ENCODE data around the gene GNB5.

Gene GNB5

DNA sequence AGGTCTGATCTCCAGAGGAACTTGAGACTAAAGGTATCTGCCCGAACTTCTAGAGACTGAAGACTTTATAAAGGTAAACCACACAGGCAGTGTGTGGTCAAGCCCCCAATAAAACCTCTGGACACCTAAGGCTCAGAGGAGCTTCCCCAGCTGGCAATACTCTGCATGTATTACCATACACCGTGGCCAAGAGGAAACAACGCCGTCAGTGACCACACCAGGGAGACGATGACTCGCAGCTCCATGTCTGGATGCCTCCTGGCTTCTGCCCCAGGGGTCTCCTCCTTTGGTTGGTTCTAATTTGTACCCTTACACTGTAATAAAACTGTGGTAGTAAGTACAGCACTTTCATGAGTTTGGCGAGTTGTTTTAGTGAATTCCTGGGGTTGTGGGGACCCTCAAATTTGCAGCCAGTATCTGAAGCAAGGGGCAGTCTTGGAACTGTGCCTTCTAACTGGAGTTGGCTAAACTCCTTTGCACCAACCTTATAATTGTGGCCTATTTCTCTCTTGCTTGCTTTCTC, 46.5 kb downstream of the GNB5 start:
- DNase-seq (ENCODE audit: low spot score), result peak; percentile 31
- H3K27ac ChIP-seq, result peak overlapping the region; percentile 46
- CTCF ChIA-PET, result no interaction called here
- POLR2A ChIA-PET (ENCODE audit: low non-redundant PET), result no interaction called here
- TF ChIP-seq, protein P1, sequence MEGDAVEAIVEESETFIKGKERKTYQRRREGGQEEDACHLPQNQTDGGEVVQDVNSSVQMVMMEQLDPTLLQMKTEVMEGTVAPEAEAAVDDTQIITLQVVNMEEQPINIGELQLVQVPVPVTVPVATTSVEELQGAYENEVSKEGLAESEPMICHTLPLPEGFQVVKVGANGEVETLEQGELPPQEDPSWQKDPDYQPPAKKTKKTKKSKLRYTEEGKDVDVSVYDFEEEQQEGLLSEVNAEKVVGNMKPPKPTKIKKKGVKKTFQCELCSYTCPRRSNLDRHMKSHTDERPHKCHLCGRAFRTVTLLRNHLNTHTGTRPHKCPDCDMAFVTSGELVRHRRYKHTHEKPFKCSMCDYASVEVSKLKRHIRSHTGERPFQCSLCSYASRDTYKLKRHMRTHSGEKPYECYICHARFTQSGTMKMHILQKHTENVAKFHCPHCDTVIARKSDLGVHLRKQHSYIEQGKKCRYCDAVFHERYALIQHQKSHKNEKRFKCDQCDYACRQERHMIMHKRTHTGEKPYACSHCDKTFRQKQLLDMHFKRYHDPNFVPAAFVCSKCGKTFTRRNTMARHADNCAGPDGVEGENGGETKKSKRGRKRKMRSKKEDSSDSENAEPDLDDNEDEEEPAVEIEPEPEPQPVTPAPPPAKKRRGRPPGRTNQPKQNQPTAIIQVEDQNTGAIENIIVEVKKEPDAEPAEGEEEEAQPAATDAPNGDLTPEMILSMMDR (conservative IDR thresholded peaks at IDR 0.05; ENCODE audit: low read depth), result no peak

DNA sequence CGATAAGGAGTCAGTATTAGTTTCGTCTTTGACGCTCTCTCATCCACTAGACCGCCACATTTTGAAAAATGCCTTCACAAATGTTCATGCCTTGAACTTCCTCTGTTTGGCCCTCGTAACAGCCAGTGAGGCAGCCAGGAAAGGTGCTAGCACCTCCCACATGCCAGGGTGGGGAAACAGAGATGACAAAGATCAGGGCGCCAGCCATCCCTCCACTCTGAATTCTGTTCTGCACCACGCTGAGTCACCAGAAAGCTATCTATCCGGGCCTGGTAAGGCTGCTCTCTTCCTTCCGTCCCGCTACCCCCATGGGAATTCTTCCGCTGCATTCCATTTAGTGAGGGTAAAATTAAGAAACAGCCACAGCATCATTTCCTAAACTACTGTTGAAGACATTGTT, 47.3 kb downstream of the GNB5 start:
- peak overlapping the region; percentile 40; the same call in 1 of the 2 replicates for H3K27ac ChIP-seq
- POLR2A ChIA-PET (ENCODE audit: low non-redundant PET), result no interaction called here
- DNase-seq (ENCODE audit: low spot score), result peak; percentile 74
- TF ChIP-seq, protein P1 (conservative IDR thresholded peaks at IDR 0.05; ENCODE audit: low read depth), result no peak
- CTCF ChIA-PET, result no interaction called here

DNA sequence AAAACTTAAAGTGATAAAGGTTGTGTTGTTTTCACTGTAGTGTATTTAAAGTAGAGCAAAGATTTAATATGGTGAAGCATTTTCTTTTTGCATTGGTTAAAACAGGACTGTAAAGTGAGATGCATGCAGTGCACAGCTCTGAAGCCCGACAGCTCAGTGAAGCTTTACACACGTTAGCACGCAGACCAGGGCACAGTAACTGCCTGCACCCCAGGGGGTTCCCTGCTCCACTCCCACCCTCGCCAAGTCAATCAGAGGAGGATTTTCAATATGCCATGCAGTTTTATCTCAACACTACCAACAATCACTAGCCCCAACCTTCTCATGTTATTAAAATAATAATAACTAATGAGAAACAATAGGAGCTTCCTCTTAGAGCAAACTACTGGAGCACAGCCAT, 50.5 kb downstream of the GNB5 start:
- TF ChIP-seq, protein P1 (conservative IDR thresholded peaks at IDR 0.05; ENCODE audit: low read depth), result no peak
- DNase-seq (ENCODE audit: low spot score), result no peak
- peak overlapping the region; percentile 74 for H3K27ac ChIP-seq
- POLR2A ChIA-PET (ENCODE audit: low non-redundant PET), result no interaction called here
- CTCF ChIA-PET, result interaction anchor here (0.6 kb wide), 2 partner anchors 105 to 357 kb away, joined by 3 read pairs; no protein-coding TSS in a partner anchor

DNA sequence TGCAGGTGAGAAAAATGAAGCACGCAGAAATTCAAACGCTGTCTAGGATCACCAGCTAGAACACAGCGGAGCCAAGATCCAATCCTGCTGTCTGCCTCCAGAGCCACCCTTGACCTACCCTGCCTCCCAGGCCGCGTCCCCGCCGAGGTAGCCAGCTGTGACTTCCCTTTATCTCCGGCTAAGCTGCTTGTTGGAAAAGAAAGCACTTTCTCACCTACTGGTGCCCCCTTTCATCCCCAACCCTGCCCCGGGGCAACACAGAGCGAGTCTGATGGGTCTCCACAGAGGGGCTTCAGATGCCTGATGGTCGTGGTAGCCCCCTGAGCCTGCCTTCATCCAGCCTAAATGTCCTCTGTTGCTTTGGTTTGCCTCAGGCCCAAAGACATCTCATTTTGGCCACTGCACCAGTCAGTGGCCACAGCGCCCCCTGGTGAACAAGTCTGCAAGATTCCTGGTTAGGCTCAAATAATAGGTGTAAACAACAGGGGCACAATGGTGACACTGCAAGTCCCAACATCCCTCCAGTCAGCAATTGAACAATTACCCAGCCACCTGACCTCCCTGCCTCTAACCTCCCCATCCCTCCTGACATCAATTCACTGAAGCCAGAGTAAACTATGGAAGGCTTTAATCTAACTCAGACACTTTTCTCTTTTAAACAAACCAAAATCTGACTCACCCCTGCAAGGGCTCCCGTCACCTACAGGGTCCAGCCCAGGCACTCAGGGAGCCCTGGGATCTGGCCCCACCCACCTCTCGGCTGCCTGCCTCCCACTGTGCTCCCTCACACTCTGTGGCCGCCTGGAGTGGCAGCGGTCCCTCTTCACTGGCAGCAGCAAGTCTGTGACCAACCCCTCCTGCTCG, 51.4 kb downstream of the GNB5 start:
- TF ChIP-seq, protein P1 (conservative IDR thresholded peaks at IDR 0.05; ENCODE audit: low read depth), result peak; percentile 89
- peak overlapping the region; percentile 74 for H3K27ac ChIP-seq
- DNase-seq (ENCODE audit: low spot score), result peak; percentile 69
- ChIA-PET POLR2A (ENCODE audit: low non-redundant PET) (no interaction called here), CTCF (interaction anchor here (0.5 to 1.3 kb wide), 10 partner anchors 9 to 168 kb away, joined by 3 to 6 read pairs (median 3); partner anchors contain the start of gene LEO1)

DNA sequence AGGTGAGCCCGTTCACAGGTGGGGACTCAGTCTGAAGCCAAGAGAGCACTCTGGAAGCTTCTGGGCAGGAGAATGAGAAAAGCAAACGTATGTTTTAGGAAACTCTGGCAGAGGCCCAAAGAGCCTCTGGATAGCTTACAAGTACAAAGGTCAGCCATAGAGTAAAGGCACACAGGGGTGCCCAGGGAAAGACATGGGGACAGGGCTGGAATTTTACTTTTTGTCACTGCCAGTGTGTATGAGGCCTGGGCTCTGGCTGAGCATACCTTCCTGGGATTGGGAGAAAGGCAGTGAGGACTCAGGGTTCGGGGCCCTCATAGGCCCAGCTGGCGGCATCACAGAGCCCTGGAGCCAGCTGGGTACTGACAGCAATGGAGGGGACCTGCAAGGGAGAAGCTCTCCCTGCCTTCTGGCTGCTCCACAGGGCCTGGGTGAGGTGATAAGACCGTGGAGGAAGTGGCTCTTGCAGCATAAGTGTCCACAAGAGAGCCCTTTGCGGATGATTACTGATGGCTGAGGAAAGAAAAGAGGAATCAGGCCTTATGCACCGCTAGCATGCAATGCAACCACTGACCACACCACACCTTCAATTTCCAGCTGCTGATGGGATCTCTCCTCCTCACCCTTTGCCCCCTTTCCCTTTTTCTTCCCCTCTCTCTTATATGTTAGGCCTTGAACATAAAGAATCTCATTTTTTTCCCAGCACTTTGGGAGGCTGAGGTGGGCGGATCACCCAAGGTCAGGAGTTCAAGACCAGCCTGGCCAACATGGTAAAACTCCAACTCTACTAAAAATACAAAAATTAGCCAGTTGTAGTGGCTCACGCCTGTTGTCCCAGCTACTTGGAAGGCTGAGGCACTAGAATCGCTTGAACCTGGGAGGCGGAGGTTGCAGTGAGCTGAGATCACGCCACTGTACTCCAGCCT, 53.5 kb downstream of the GNB5 start:
- ChIA-PET CTCF (interaction anchor here (0.6 to 1.5 kb wide), 4 partner anchors 12 to 551 kb away, joined by 3 read pairs; no protein-coding TSS in a partner anchor), POLR2A (ENCODE audit: low non-redundant PET) (no interaction called here)
- TF ChIP-seq, protein P1 (conservative IDR thresholded peaks at IDR 0.05; ENCODE audit: low read depth), result no peak

DNA sequence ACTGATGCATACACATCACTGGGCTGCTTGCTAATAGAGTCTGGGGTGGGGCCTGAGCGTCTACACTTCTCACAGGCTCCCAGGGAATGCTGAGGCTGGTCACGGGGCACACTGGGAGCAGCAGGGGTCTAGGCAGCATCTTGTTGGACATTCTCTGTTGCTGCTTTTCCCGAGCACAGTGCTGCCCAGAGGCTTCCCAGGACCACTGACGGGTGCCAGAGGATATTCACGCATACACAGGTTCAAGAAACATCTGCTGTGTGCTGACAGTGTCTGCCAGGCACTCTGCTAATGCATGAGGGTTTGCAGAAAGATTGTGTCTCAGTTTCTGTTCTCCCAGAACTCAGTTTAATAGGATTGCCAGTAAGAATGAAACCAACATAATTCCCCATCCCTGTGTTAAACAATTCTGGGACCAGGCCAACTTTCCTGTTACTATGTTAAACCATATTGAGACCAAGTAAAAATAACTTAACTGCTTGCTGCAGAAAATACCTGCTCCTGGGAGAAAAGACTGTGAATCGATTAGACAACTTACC, 54.7 kb downstream of the GNB5 start:
- POLR2A ChIA-PET (ENCODE audit: low non-redundant PET), result no interaction called here
- DNase-seq (ENCODE audit: low spot score), result no peak
- TF ChIP-seq, protein P1 (conservative IDR thresholded peaks at IDR 0.05; ENCODE audit: low read depth), result no peak
- CTCF ChIA-PET, result interaction anchor here (0.6 to 0.7 kb wide), 2 partner anchors 72 to 549 kb away, joined by 3 read pairs; no protein-coding TSS in a partner anchor
- H3K27ac ChIP-seq, result peak overlapping the region; percentile 49

More for the DNA sequence above, 53.5 kb downstream of the GNB5 start:
- peak overlapping the region; percentile 46 for H3K27ac ChIP-seq
- no peak for DNase-seq (ENCODE audit: low spot score)

All from RWPE1 (cell line).